Myocyte (in vitro differentiated cells): ENCODE data around the gene ABLIM2. TPM values are rescaled to one million over a fixed set of nuclear protein-coding genes. Genes with fewer than 3 reads are reported as not detected.

Source experiments
- DNase-seq: peaks from one replicate; pipeline ENCODE4 v3.0.0-alpha.2; 2012; ENCODE audit warnings: low read depth
- total RNA-seq: library from RNA; depleted of rRNA; stranded (reverse); fragments of >200 nt; gene quantifications from 2 replicates; pipeline ENCODE4 v1.2.3, GENCODE V29; 2014

ABLIM2 gene
- total RNA-seq, 1 donor from 2014 or later, result 4.0 TPM

DNA sequence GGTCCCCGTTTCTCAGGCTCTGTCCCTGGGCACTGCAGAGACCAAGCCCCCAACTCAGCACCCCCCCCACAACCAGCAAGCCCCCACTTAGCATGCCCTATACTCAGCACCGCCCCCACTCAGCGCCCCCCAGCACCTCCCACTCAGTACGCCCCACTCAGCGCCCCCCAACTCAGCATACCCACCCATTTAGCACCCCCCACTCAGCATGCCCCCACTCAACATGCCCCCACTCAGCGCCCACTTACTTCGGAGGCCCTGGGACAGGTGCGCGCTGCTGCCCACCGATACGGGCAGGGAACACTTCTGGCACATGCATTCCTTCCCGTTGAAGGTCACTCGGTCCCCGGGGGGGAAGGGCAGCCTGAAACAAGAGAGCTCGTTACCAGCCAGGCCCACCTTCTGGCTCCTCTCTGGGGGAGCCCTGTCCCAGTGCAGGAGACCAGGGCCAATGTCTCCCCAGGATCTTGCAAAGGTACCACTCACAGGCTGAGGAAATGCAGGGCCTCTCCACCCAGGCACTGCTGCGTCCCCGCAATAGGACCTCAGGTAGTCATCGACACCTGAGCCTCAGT lies 70.6 kb downstream of the ABLIM2 start:
- no peak for DNase-seq

DNA sequence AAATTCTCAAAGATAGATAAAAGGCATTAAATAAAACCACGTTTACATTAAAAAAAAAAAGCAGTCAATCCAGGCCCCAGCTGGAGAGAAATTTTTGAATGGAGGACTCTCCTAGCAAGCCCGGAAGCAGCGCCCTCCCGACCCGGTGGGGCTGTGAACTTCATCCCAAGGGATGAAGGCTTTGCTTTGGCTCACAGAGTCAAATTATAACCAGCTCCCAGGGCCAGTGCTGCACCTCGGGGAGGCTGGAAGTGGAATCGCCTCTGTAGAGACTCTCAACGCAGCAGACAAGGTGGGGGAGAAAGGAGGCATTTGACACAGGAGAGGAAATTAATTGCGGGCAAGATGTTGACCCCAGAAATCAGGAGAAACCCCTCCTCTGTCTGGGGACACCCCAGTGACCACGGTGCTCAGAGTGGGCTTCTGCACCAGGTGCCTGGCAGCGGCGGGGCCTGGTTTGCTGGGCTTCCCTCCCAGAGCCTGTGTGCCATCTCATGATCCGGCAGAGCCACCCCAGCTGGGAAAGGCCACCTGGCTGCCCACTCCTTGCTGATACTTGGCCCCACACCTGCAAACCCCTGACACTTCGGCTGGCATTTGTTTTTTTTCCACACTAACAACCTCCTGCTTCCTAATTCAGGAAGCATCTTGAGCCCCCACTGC lies 71.7 kb downstream of the ABLIM2 start:
- DNase-seq, result no peak

DNA sequence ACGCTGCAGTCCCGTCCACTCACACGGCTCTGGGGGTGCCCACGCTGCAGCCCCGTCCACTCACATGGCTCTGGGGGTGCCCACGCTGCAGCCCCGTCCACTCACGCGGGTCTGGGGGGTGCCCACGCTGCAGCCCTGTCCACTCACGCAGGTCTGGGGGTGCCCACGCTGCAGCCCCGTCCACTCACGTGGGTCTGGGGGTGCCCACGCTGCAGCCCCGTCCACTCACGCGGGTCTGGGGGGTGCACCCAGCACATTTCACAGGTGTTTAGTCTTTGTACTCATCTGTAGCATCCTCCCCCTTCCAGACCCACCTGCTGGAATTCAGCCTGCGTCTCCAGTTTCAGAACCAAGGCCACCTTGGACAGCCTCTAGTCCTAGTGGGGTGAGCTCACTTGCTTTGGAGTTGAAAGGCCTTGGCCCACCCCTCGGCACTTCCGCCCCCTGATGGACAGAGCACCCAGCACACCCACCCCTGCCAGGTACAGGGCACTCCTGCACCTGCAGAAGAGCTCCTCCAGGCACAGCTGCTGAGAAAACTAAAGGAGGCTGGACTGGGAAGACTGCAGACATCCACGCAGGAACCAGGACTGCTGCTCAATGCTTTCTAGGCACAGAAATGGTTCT lies 73.0 kb downstream of the ABLIM2 start:
- DNase-seq, result no peak

DNA sequence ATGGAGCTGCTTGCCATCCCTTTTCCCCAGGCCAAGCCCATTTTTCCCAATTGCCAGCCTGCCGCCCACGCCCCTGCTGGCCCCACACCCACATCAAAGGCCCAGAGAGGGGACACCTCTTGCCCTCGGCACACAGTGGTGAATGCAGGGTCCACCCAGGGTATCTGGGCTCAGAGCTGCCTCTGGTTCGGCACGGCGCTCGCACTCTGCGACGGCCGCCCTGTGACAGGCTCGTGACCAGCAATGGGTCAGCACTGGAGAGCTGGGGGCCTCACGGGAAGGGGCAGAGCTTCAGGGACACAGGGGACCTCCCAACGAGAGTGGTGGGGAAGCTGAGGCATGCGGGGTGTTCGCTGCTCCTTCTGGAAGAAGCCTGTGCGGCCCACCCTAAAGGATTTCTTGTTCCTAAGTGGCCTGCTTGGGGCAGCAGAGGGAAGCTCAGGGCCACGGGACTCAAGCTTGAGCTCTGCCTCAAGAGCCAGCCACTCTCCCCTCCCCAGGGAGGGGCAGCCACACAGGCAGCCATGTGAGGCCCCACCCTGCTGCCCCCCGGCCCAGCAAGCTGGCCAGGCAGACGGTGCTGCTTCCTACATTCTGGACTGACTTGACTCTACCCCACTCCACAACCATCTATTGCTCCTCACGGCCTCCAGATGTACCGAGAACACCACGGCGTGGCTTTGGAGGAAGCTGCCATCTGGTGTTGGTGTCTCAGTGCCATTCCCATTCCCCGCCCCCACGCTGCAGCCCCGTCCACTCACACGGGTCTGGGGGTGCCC lies 73.7 kb downstream of the ABLIM2 start:
- no peak for DNase-seq

DNA sequence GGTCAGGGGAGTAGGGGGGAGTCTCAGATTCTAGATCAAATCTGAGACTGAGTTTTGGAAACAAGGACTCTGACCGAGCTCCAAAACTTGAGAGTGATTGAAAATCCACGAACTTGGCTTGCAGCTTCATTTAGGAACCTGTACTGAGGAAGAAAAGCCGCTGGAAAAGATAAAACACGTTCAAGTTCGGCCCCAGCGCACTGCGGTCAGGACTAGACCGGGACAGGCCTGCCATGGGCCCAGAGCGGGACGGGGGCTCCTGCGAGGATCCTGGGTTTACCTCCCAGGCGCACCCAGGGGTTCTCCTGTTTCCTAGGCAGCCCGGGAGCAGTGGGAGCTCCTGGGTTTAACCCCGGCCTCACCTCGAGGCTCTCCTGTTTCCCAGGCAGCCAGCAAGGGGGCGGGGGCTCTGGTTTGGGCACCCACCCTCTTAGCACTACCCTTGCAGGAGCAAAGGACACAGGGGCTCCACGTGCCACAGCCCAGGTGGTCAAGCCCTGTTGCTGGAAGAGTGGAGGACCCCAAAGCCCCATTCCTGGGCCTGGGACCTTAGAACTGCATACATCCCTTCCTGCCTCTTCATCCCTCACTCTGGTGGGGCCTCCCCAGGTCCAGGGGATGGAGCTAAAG lies 74.5 kb downstream of the ABLIM2 start:
- no peak for DNase-seq

DNA sequence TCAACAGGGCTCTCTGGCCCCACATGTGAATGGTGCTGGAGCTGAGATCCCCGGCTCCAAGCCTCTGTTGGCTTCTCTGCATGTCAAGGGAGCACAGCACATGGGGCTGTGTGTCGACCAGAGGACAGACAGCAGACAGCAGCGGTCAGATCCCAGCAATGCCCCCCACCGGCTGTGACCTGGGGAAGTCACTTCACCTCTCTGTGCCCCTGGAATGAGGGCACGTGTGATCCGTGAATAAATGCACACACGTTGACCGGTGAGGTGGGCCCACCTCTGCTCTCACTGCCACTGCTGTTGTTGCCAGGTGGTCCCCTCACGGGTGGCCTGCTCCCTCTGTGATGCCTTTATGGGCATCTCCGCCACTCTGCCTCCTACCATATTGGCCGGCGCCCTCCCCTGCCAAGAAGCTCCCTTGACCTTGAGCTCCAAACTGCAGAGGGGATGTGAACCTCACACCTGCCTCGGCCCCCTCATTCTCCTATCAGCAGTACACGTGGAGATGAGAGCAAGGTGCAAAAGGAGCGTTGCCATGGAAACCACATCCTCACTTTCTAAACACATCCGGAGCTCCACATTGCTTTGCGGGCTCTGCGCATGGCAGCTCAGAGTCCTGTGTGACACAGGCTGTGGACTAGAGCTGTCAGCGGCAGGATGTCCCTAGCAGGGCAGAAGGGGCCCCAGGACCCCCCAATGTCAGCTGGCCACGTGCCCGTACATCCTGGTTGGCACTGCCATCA lies 75.4 kb downstream of the ABLIM2 start:
- no peak for DNase-seq

DNA sequence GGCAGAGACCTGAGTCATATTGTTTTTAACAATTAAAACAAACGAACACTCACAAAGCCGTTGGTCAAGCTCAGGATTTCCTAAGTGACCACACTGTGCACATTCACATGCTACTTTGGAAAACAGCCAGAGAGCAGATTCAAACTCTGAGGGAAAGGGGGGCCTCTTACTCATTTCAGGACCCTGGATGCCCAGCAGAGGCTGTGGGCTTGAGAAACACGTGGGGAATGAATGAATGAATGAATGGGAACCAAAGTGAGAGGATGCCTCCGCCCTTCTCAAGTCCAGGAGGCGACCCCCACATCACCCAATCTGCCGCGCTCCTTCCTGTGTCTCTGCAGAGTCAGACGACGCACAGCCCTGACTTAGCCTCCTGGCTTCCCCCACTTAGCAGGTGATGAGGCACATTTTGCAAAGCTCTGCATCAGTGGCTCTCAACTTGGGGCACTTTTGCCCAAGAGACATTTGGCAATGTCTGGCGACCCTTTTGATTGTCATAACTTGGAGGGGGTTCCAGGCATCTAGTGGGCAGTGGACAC lies 76.0 kb downstream of the ABLIM2 start:
- no peak for DNase-seq

DNA sequence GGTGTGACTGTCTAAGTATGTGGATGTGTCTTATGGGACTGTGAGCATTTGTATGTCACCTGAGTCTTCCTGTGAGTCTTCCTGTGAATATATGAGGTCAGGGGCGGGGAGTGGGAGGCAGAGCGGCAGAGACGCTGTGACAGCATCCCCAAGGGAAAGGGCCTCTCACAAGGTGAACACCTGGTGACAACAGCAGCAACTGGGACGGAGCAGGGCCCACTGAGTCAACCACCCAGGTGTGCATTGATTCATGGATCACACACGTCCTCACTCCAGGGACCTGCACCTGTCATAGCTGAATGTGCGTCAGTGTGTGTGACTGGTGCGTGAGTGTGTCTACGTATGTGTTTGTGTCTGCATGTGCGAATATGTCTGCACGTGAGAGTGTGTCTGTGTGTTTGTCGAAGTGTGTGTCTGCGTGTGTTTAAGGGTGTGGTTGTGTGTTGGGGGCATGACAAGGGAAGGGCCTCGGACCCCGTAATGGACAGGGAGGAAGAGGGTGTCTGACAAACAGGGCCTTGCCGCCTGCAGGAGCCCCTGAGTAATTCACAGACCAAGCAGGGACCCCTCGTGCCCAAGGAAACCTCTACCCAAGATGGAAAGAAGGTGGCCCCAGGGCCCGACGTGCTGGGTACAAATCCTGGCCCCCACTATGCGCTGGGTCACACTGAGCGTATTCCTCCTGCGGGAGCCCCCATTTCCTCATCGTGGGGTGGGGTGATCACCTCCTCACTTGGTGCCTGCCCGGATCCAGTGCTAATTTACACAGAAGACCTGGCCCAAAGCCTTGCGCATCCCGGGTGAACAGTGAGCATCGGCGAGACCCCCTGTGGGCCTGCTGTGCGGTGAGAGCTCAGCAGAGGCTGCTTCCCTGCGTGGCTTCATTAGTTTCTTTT lies 76.7 kb downstream of the ABLIM2 start:
- DNase-seq, result no peak

DNA sequence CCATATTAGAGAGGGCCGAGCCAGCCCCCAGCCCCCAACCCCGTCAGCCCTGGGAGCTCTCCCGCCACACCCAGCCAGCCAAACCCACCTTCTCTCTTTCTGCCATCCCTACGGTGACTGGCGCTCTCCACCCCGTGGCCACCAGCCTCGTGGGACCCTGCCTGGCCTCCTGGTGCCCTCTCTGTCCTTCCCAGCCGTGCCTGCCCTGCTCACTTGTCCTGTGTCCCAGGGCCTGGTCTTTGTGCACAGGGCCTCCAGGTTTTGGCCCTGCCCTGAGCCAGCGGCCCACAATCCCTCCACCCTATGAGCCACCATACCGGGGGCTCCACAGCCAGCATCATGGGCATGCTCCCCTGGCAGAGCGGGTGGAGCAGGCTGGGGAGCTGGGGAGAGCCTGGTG lies 77.4 kb downstream of the ABLIM2 start:
- DNase-seq, result no peak

DNA sequence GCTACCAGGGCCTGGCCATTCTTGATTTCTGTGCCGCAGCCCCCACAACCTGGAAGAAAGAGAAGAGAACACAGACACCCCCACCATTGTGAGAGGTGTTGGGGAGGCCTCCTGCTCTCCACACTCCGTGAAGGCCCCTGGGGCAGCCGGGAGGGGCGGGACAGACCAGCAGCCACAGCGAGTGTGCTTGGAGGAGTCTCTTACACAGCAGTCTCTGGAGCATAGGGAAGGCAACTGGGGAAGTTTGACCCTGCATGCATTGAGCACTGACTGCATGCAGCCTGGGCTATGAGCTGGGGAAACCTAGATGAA lies 77.9 kb downstream of the ABLIM2 start:
- DNase-seq, result no peak

DNA sequence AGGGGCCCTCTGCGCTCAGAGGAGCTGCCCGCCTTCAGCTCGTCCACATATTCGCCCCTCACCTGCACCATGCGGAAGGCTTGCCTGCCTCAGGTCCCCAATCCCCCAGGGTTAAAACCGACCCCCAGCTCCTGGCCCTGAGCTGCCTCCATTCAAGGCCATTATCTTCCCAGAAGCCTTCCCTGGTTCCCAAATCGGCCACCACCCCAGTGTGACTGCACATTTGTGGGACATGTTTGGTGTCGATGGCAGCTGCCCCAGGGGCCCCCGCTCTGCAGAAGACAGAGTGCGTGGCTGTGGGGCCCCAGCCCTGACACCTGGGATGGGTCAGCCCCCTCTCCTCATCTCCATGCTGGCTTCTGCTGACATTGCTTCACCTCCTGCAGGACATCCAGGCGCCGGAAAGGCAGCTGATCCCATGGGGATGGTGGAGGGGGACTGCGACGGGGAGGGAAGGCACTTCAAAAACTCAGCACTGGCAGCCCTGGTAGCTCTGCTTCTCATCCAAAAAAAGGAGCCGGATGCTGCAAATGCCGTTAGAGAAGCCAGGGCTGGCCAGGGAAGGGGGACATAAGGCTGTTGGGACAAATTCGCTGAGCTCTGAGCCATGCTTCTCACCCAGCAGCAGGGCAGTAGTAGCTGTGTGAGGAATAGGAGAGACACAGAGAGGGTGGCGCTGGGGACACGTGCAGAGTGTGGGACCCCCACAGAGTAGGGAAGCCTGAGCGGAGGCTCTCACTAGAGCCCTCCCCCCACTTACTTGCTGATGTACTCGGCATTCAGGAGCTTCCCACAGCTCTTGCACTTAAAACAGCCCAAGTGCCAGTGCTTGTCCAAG lies 78.5 kb downstream of the ABLIM2 start:
- DNase-seq, result no peak

DNA sequence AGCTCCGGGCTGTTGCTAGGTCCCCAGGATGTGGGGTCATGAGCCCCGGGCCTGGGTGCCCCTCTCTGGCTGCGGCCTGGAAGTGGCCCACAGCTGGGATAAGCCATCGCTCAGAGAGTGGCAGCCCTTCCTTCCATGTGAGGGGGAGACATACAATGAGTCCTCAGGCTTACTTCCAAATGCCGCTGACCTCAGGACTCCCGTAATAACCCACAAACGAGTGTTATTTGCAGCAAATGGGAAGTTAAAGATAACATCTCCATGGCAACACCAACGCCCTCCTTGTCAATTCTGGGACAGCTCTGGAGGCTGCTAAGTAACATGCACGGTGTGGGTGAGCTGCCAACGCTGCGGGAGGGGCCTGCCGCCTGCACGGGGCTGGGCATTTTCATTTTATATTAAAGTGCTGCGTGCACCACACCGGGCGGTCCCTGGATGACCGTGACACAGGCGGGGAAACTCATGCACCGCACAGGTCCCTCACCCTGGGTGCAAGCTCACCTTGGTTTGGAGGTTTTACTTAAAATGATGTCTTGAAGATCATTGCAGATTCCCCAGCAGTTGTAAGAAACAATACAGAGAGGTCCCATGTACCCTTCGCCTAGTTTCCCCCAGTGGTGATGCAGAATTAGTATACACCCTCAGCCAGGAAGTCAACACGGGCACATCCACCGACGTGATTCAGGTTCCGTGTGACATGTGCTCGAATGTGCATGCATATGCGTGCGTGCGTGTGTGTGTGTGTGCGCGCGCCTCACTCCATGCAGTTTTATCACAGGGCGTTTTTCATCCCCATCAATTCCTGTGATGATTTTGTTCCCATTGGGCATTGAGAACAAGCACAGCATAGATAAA lies 79.4 kb downstream of the ABLIM2 start:
- DNase-seq, result no peak

DNA sequence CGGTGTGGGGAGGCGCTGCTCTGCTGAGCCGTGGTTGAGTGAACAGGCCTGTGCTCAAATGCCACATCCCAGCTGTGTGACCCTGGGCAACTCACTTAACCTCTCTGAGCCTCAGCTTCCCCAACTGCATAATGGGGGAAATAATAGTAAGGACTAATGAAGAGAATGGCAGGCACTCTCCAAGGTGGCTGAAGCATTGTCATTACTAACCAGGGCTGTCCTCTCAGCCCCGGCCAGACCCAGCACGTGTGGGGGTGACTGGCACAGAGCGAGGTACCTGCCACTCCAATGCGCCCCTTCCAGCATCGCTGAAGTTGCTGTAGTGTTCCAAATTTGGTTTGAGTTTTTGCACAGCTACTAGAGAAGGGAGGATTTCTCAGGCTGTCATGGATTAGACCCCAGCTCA lies 80.0 kb downstream of the ABLIM2 start:
- DNase-seq, result no peak

DNA sequence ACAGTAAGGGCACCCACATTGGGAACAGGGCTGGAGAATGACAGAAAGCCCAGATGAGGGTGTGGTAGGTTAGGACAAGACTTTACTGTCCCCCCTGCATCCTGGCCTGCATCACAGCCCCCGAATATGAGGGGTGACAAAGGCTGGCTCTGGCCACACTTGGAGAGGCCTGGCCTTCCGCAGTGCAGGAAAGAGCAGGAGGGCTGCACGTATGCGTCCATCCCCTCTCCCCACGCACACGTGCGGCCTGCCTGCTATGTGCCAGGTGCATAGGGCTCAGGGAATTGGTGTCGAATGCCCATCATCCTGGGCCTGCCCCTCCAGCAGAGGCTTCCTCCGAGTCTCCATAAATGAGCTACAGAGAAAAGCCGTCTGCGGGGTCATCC lies 80.5 kb downstream of the ABLIM2 start:
- DNase-seq, result no peak

DNA sequence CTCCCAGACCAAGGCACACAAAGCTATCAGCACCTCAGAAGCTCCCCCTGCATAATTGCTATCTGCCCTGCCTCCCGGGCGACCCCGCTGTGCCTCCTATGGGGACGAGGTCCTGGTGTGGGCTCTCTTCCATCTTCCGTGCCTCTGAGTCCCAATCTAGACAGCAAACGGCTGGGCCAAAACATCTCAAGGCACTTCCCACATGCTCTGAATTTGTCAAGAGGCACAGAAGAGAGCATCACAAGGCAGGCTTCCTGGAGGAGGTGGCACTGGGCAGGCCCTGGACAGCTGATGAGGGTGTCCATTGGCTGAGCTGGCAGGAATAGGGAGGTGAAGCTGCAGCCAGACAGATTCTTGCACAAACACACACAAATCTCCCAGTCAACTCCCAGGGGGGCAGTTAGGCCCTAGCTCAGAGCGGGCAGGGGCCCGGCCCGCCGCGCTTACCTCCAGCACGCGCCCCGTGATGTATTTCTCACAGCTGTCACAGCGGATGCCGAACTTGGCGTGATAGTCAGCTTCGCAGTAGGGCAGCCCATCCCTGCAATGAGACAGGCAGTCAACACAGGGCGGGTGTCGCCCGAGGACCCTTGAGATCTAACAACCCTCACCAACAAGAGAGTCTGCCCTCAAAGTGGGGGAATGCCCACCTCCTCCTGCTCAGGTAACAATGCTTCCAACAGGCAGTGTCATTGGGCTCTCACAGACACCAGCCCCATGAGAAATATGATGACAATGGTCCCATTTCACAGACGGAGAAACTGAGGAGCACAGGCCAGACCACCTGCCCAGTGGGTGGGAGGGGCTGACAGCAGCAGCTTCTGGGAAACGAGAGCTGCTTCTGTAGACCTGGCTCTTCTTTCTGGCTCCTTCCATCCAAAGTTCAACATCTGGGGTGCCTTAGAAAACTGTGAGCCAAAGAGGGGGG lies 81.2 kb downstream of the ABLIM2 start:
- no peak for DNase-seq

DNA sequence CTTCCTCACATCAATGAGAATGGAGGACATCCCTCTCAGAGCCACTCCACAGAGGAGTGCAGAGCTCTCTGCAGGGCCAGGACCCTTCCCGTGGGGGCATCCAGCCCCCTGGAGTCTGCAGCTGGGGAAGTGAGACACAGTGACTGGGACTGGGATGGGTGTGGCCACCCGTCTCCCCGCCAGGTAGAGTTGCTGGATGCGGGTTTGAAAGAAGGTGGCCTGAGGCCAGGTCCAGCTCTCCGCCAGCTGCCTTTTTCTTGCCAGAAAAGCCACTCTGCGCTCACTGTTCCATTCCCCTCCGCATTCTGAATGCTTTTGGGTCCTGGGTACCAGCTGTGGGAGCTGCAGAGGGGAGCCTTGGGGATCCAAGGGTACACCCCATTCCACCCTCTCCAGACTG lies 82.6 kb downstream of the ABLIM2 start:
- DNase-seq, result no peak
